Heart right ventricle (tissue), 16 donors: Measurements from ENCODE around the gene FBLN5. TPM values are rescaled to one million over a fixed set of nuclear protein-coding genes. Genes with fewer than 3 reads are reported as not detected.
A peak's percentile ranks its signal among the peaks of the same experiment; 100 is the strongest.

Source experiments
- ATAC-seq, 8 donors: fragments of 200-7000 bp; cut with Tn5 transposase; one replicate each; pipeline ENCODE4 v1.9.1; 2020; ENCODE audit warnings: mild to moderate bottlenecking in 8 of 8, moderate library complexity in 8 of 8, moderate number of reproducible peaks in 1 of 8
- DNase-seq, 2 donors: peaks; one replicate each; pipeline ENCODE4 v3.0.0-alpha.2; 2020
- H3K27ac ChIP-seq, 10 donors: fragments of 200-600 bp; sonication (generic) in 2 of 10; one replicate each; pipeline versions ENCODE4 v1.5.0 to v1.8.0; 2020 to 2022; ENCODE audit warnings: mild to moderate bottlenecking in 3 of 10
- H3K27me3 ChIP-seq, 7 donors: fragments of 200-600 bp; one replicate each; pipeline ENCODE4 v1.8.0; 2021 to 2022; ENCODE audit warnings: mild to moderate bottlenecking in 2 of 7
- H3K36me3 ChIP-seq, 9 donors: fragments of 200-600 bp; sonication (generic) in 1 of 9; one replicate each; pipeline versions ENCODE4 v1.5.0 to v1.8.0; 2020 to 2022; ENCODE audit warnings: mild to moderate bottlenecking in 2 of 9
- H3K4me1 ChIP-seq, 9 donors: fragments of 200-600 bp; sonication (generic) in 1 of 9; one replicate each; pipeline versions ENCODE4 v1.5.0 to v1.8.0; 2020 to 2022; ENCODE audit warnings: mild to moderate bottlenecking in 4 of 9
- H3K4me3 ChIP-seq, 10 donors: fragments of 200-600 bp; sonication (generic) in 2 of 10; one replicate each; pipeline versions ENCODE4 v1.5.0 to v1.8.0; 2020 to 2022; ENCODE audit warnings: mild to moderate bottlenecking in 7 of 10, moderate library complexity in 2 of 10
- H3K9me3 ChIP-seq, 11 donors: fragments of 200-600 bp in 10 of 11; sonication (generic) in 2 of 11; one replicate each; pipeline versions ENCODE4 v1.5.0 to v1.8.0; 2013 to 2022; ENCODE audit warnings: mild to moderate bottlenecking in 2 of 11, control low read depth in 1 of 11, moderate library complexity in 1 of 11
- CTCF ChIP-seq, 9 donors: fragments of 200-600 bp; sonication (generic) in 2 of 9; IDR thresholded peaks; one replicate each; pipeline versions ENCODE4 v1.5.0 to v1.8.0; 2021 to 2022; ENCODE audit warnings: antibody characterized with exemption in 9 of 9, mild to moderate bottlenecking in 5 of 9, moderate library complexity in 1 of 9
- WGBS, 2 donors: extraction: QIAGEN DNeasy Blood & Tissue Kit; methylation state at CpG; one replicate each; pipeline ENCODE4 v1.1.7; 2013; ENCODE audit warnings: inconsistent platforms in 1 of 2; 5-methylcytosine and 5-hydroxymethylcytosine counted together
- intact Hi-C, 10 donors: fragments of 100-400 bp; cut with DNase I; formaldehyde crosslinking; loops; one replicate each; pipeline versions ENCODE4 v1.11.1 to v1.14.2; 2022
- polyA plus RNA-seq, 2 donors: library from polyadenylated mRNA; stranded (reverse); fragments of 200-250 nt; gene quantifications; one replicate each; pipeline ENCODE4 v1.2.3, GENCODE V29; 2013
- total RNA-seq, 10 donors: library from RNA; stranded (reverse); fragmentation: NEBNext Ultra II Directional in 3 of 10; extraction: Animal tissue kit (Norgen Biotek cat#: 25700) in 3 of 10; gene quantifications; one replicate each; pipeline versions ENCODE4 v1.2.1 to v1.2.4, GENCODE V29; 2021 to 2023
- donor health status: Arrhythmogenic right ventricular cardiomyopathy.
- donor health status: ischemic (EF 13 %, LVEDD 7.1; RV severe dilation, severe dysfunction).
- donor health status: healthy with polysubstance abuse.
- donor health status: DM: no; HTN: yes; CAD: no.
- donor health status: DM: no; HTN: no; CAD: no.
- donor health status: ischemic (EF 25% LVEDD 6.9; RV normal size, moderate dysfunction).
- donor health status: ischemic (EF 25% LVEDD 5.7; RV mildly dilated, moderate dysfunction).
- donor health status: healthy.
- donor health status: DM: yes; HTN: yes; CAD: no.
- donor health status: Ischemic cardiomyopathy.
- donor health status: ischemic (EF 35%, LVEDD 5.7; RV mildly dilated, moderate dysfunction).
- donor health status: nonischemic (EF 11% LVEDD 7.7; RV severe dilation, severe dysfunction).
- donor health status: DM: yes; HTN: yes; CAD: no.
- donor health status: PGD.
- donor health status: ischemic (EF 29% LVEDD 5.4; RV normal size, mild dysfunction).
- donor health status: nonischemic (EF 23%, LVEDD 6.1; RV moderate dilation, normal function).

FBLN5 gene
- total and polyA plus RNA-seq, 12 donors: 25.3 to 91.5 (median 41.7) TPM

- Histone ChIP-seq H3K27me3 (peaks cover 0 to 87% (median 51%) of the 10 kb centered on the region in 7 donors), H3K27ac (peak overlapping the region in 9 of 10 donors; percentile 13 to 80 (median 58)), H3K4me3 (peak overlapping the region; percentile 32 to 64 (median 52)), H3K4me1 (peaks cover 0 to 25% (median 8%) of the 10 kb centered on the region in 9 donors), H3K9me3 (no peaks in the 10 kb centered on the region), H3K36me3 (no peaks in the 10 kb centered on the region)
- WGBS, 2 donors: 1 to 2% methylated on average over 78 to 84 of the region's 84 CpGs
- DNase-seq (peak; percentile 12 to 66), ATAC-seq (peak in 7 of 8 donors; percentile 68 to 94 (median 90))
- peak in 1 of 9 donors; percentile 29 for TF ChIP-seq CTCF (IDR thresholded peaks at IDR 0.05)
- intact Hi-C loops: no loop called here
Measured at GRCh38 chr14:91835920-91836843, 111.3 kb downstream of the FBLN5 start.

- intact Hi-C loops: no loop called here
- DNase-seq (no peak), ATAC-seq (no peak)
- Histone ChIP-seq H3K9me3 (no peaks in the 10 kb centered on the region), H3K36me3 (no peaks in the 10 kb centered on the region), H3K27me3 (peaks cover 0 to 94% (median 49%) of the 10 kb centered on the region in 7 donors), H3K4me1 (peaks cover 0 to 25% (median 8%) of the 10 kb centered on the region in 9 donors), H3K4me3 (peak overlapping the region; percentile 32 to 64 (median 52)), H3K27ac (peak overlapping the region in 8 of 10 donors; percentile 13 to 80 (median 58))
- TF ChIP-seq CTCF (IDR thresholded peaks at IDR 0.05): no peak
- WGBS, 2 donors: 11% methylated on average over 19 of the region's 19 CpGs
Measured at GRCh38 chr14:91835197-91835919, 112.1 kb downstream of the FBLN5 start.

GRCh38 chr14:91834571-91834970 is 112.9 kb downstream of the FBLN5 start:
- H3K36me3 ChIP-seq: no peaks in the 10 kb centered on the region
- intact Hi-C loops: no loop called here
- no peak for TF ChIP-seq CTCF (IDR thresholded peaks at IDR 0.05)
- ATAC-seq: no peak
- no peak overlapping the region for H3K4me3 ChIP-seq
- peaks cover 0 to 86% (median 49%) of the 10 kb centered on the region in 7 donors for H3K27me3 ChIP-seq
- no peak for DNase-seq
- peaks cover 0 to 25% (median 8%) of the 10 kb centered on the region in 9 donors for H3K4me1 ChIP-seq
- WGBS, 2 donors: 58 to 65% methylated on average over 2 of the region's 2 CpGs
- H3K27ac ChIP-seq: no peak overlapping the region
- no peaks in the 10 kb centered on the region for H3K9me3 ChIP-seq

- WGBS, 2 donors: 34 to 40% methylated on average over 1 of the region's 1 CpG
- intact Hi-C loops: no loop called here
- Histone ChIP-seq H3K9me3 (peaks cover 0 to 11% (median 4%) of the 10 kb centered on the region in 11 donors), H3K4me3 (no peak overlapping the region), H3K27ac (no peak overlapping the region), H3K4me1 (peaks cover 0 to 13% (median 3%) of the 10 kb centered on the region in 9 donors), H3K27me3 (peaks cover 0 to 56% (median 31%) of the 10 kb centered on the region in 7 donors), H3K36me3 (no peaks in the 10 kb centered on the region)
- TF ChIP-seq CTCF (IDR thresholded peaks at IDR 0.05): no peak
- no peak for DNase-seq
- ATAC-seq: no peak
Measured at GRCh38 chr14:91831337-91831736, 116.2 kb downstream of the FBLN5 start.
